Frontal cortex (tissue), 4 donors: ENCODE results near the gene KRTAP13-4. TPM values are rescaled to one million over a fixed set of nuclear protein-coding genes. Genes with fewer than 3 reads are reported as not detected.

ENCODE experiments used
- DNase-seq, 2 donors: peaks; one replicate each; pipeline ENCODE4 v3.0.0; 2012; ENCODE audit warnings: low spot score in 2 of 2
- FAIRE-seq: peaks from 2 replicates; lab custom pipeline; 2012; peaks lifted over from hg19 to GRCh38; lab: Jason Lieb, UNC
- total RNA-seq: library from RNA; depleted of rRNA; stranded (reverse); fragments of >200 nt; gene quantifications from one replicate; pipeline ENCODE4 v1.2.3, GENCODE V29; 2014
- donor health status: control.
- donor health status: control.
- donor health status: control.

The KRTAP13-4 gene, protein sequence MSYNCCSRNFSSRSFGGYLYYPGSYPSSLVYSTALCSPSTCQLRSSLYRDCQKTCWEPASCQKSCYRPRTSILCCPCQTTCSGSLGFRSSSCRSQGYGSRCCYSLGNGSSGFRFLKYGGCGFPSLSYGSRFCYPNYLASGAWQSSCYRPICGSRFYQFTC
- not detected for total RNA-seq

DNA sequence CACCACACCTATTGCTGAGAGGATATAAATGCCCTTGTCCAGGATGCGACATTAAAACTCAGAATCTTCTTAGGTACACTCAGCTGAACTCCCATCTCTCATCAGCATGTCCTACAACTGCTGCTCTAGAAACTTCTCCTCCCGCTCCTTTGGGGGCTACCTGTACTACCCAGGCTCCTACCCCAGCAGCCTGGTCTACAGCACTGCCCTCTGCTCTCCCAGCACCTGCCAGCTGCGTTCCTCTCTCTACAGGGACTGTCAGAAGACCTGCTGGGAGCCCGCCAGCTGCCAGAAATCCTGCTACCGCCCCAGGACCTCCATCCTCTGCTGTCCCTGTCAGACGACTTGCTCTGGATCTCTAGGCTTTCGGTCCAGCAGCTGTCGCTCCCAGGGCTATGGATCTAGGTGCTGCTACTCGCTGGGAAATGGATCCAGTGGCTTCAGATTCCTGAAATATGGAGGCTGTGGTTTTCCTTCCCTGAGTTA lies at the start of gene KRTAP13-4:
Gene KRTAP13-4 (plus strand): TSS at position 51 of the 486 bp plus-strand sequence. CDS start 56 bp downstream, at position 107.
- no peak for FAIRE-seq
- DNase-seq, result no peak

DNA sequence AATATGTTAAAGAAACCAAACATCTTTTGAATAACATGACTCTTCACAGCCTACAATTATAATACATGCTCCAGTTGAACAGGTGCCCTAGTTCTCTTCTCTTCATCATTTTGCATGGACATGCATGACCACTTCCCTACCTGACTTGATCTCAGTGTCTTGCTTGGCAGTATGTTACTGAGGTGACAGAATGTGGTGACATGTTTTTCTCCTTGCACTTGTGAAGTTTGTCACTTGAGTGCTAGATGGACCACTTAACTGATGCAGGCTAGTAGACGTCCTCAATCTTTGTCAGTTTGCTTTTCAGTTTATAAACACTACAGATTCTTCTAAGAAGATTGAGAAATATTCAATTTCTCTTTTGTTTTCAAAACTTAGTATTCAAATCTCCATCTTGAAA lies 47.8 kb upstream of the KRTAP13-4 start:
- FAIRE-seq (no peak), DNase-seq (no peak)

DNA sequence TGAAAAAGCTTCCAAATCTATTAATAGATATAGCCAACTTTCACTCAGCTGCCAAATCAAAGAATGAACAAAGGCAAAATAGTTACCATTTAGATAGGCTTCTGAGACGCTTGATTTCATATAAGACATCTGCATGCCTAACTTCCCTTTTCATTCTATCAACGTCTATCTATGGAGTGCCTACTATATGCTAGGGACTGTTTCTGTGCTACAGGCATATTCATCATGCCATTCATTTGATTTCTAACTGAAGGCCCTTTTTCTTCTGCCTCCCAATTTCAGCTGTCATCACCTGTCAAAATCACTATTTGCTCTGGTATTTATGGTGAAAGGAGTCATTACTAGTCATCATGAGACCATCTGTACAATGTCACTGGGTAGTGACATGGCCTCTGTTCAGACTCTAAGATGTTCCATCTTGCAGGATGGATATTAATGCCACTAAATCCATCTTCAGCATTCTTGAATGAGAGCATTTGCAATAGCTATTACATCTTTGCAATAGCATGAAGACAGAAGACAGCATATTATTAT lies 38.5 kb upstream of the KRTAP13-4 start:
- DNase-seq (no peak), FAIRE-seq (no peak)

DNA sequence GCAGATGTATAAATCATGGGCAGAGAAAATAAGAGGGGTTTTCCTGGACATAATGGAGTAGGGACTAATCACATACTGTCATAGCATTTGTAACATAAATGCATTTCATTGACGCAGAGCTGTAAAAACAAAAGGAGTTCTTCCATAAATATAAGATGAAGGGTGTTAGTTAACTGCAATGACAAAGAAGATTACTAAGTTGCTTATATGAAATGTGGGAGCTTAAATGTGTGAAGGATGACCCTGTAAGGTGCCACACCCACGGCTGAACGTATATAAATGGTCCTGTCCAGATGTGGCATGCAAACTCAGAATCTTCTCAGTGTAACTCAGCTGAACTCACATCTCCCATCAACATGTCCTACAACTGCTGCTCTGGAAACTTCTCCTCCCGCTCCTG lies 34.3 kb upstream of the KRTAP13-4 start, which contains the start of gene KRTAP13-1:
Gene KRTAP13-1 (plus strand): TSS at position 301 of the 400 bp plus-strand sequence. CDS start 56 bp downstream, at position 357.
- no peak for FAIRE-seq
- no peak for DNase-seq

GRCh38 chr21:30408782-30409494 lies 21.1 kb upstream of the KRTAP13-4 start:
- DNase-seq (no peak), FAIRE-seq (no peak)

GRCh38 chr21:30415993-30416392 lies 14.0 kb upstream of the KRTAP13-4 start:
- no peak for FAIRE-seq

DNA sequence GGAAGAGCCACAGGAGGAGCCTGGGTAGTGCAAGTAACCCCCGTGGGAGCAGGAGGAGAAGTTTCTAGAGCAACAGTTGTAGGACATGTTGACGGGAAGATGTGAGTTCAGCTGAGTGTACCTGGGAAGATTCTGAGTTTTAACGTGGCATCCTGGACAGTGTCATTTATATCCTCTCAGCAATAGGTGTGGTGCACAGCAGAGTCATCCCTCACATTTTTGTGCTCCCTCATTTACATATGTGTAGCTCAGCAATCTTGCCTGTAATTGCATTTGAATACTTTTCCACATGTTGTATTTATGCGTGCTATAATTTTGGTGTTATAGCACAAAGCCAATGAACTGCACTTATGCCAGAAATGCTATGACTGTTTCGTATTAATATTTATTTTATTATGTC lies 4.2 kb upstream of the KRTAP13-4 start, which contains the start of gene KRTAP13-3:
Gene KRTAP13-3 (minus strand): TSS at position 101 of the 400 bp plus-strand sequence. CDS start 14 bp downstream, at position 87.
- DNase-seq (no peak), FAIRE-seq (no peak)

More at GRCh38 chr21:30415993-30416392, 14.0 kb upstream of the KRTAP13-4 start:
- DNase-seq, result no peak

DNA sequence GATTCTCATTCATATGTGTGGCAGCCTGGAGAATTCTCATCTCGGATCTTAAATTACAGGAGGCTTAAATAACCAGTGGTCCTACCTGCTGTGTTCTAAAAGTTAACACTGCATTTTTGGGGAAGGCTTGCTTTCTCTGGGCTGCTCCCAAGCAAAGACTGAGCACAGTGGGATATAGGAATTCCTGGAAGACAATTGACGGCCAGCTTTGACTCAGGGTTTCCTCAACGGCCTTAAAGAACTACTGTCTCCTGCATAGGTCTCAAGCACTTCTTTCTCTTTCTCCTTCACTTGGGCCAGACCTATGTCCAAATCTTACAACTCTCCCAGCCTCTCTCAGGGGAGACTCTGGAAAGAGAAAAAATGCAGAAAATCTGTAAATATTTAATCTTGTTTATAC lies 3.3 kb upstream of the KRTAP13-4 start:
- DNase-seq, result no peak

GRCh38 chr21:30434033-30434631 lies 4.1 kb downstream of the KRTAP13-4 start:
- FAIRE-seq (no peak), DNase-seq (no peak)

More for the DNA sequence above, 3.3 kb upstream of the KRTAP13-4 start:
- FAIRE-seq, result no peak

DNA sequence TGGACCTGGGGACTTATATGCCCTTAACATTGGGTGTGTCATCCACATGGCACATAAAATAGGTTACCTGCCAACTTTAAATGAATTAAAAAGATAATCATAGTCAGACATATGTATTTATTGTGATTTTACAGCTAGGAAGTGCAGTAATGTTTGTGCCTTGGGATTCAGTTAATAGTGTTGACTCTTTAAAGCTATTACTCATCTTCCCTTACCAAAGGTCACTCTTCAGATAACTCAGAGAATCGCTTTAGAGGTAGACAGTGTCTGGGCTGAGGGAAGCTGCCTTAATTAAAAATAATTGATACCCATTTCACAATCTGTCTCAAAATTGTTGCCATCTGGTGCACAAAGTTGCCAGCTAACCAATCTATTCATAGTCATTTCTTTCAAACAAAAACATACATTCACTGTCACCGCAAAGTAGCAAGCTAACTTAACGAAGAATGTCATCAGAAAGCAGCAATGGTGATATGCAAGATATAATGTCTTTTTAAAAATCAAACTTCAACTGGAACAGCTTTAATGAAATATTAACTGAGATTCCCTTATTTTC lies 7.1 kb downstream of the KRTAP13-4 start:
- no peak for DNase-seq

GRCh38 chr21:30439975-30440374 lies 10.0 kb downstream of the KRTAP13-4 start, which contains the start of gene KRTAP15-1:
KRTAP15-1 (plus strand) TSS chr21:30440275; CDS start chr21:30440328, 53 bp downstream.
- DNase-seq (no peak), FAIRE-seq (no peak)

More for the DNA sequence above, 7.1 kb downstream of the KRTAP13-4 start:
- no peak for FAIRE-seq

- FAIRE-seq (no peak), DNase-seq (no peak)
Observed at GRCh38 chr21:30443226-30443625, 13.2 kb downstream of the KRTAP13-4 start.

DNA sequence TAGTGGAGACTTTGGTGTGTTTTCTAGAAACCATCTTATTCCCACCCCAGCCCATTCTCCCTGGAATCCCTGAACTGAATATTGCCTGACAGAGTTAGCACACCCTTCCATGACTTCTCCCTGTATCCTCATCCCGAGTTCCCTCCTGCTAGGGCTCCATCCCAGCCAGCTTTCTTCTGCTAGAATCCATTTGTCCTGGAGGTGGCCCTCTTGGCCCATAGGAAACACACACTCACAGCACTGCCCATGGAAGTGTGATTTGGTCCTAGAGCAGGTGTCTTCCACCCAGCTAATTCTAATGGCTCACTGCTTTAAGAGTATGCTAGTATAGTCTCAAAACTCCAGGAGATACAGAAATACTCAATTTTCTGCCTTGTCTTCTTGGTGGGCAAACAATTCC lies 14.2 kb downstream of the KRTAP13-4 start:
- FAIRE-seq (no peak), DNase-seq (no peak)

DNA sequence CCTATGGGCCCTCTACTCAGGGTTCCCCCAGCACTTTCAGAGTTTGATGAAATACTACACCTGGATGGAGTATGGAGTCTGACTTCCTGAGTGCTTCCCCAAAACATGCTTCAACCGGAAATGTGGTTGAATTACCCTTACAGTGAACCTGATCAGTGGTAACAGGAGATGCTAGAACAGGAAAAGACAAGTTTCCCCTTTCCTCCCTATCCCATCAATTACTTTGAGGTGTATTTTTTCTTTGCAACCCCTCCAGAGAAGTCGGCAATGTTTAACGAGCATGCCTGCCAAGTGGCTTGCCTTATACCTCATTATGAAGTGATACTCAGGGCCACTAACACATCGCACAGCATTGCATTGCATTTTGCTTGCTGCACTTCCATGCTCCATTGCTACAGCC lies 17.0 kb downstream of the KRTAP13-4 start:
- FAIRE-seq (no peak), DNase-seq (no peak)

DNA sequence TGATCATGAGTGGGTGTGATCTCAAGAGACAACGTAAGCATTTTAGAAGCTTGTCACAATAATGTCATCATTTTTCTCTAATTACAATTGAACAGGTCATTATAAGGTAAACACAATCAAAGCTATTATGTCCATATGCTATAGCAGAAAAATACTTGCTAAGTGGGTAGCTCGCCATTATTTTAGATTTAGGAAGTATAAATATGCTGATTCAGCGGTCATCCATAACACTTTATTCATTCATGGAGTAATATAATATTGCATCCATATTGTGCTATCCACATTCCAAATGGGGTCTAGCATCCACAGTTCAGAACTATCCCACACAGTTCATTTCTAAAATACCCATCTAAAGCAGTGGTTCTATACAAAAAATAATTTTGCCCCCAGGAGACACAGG lies 18.5 kb downstream of the KRTAP13-4 start:
- FAIRE-seq (no peak), DNase-seq (no peak)

- DNase-seq (no peak), FAIRE-seq (no peak)
Observed at GRCh38 chr21:30463713-30464112, 33.7 kb downstream of the KRTAP13-4 start.

DNA sequence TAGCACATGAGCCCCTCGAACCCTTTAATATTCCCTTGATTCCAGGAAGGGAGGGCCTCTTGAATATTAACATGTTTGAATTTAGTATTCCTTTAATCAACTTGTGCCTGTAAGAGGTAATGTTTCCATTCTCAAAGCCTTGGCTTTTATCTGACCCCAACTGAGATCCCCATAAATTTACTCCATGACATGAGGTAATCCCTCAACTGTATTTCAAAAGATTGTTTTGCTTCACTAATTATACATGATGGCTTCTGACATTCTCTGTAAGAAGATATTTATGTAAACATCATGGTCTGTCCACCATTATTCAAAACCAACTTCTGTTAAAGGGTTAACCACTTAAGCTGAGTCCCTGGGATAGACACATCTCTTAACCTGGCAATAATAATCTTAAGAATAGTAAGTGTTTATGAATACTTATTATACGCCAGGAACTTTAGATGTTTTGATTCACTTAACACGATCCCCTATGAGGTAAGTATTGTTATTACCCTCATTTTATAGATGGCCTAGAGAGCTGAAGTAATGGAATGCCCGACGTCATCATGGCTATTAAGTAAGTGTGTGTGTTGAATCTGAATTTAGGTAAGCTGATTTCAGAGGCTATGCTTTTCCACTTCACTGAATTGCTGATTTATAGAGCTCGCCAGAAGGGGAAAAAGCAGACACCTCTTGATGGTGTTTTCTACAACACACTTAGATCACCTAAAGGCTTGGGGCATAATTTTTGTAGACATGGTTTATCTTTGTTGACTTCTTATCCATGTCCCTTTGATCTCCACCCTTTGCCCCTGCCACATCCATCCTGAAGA lies 39.1 kb downstream of the KRTAP13-4 start:
- DNase-seq, result no peak
- FAIRE-seq, result no peak

DNA sequence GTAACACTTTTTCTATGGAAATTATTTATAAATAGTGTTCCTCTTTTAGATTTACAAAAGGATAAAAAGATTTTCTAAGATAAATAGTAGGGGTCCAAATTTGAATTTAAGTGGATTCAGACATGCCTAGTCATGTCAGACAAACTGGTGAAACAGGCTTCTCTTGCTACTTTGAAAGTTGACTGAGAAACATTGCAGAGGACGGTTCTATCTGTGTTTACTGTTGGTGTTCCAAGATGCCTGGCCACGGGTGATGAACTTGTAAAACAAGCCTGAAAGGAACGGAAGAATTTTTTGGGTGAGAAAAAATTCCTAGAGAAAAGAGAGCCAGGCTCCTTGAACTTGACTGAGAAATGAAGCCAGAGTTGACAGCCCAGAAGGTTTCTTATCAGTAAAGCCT lies 48.0 kb downstream of the KRTAP13-4 start:
- DNase-seq (no peak), FAIRE-seq (no peak)

- FAIRE-seq (no peak), DNase-seq (no peak)
Observed at GRCh38 chr21:30479259-30479658, 49.2 kb downstream of the KRTAP13-4 start.
